H1 (cell line): ENCODE results near the gene LRRTM3. TPM values are rescaled to one million over a fixed set of nuclear protein-coding genes. Genes with fewer than 3 reads are reported as not detected.

ENCODE experiments used
- ASH2L ChIP-seq: fragments of 200-600, 300-600 bp; sonication (generic); IDR thresholded peaks from one replicate; pipeline ENCODE4 v1.7.1; 2017; ENCODE audit warnings: low read length
- HDAC2 ChIP-seq, 2 experiments: fragments of 300-600 bp in 1 of 2; sonication (generic) in 1 of 2; IDR thresholded peaks; 2 replicates each; pipeline ENCODE4 v1.6.1; 2011 to 2012; ENCODE audit warnings: low read depth in 2 of 2, low read length in 2 of 2, mild to moderate bottlenecking in 2 of 2, moderate library complexity in 2 of 2, borderline replicate concordance in 1 of 2, inconsistent platforms in 1 of 2
- POLR2A ChIP-seq, 2 experiments: IDR thresholded peaks; 1 replicate in 1 of 2; 2 replicates in 1 of 2; pipeline ENCODE4 v1.6.1; 2011; ENCODE audit warnings: low read depth in 2 of 2, low read length in 2 of 2, mild to moderate bottlenecking in 2 of 2; ENCODE audit errors: control extremely low read depth in 1 of 2
- SAP30 ChIP-seq: fragments of 300-600 bp; sonication (generic); IDR thresholded peaks from 2 replicates; pipeline ENCODE4 v1.7.1; 2012; ENCODE audit warnings: low read length, moderate library complexity, mild to moderate bottlenecking, inconsistent platforms; ENCODE audit not compliant: insufficient read depth, insufficient replicate concordance
- SP1 ChIP-seq: IDR thresholded peaks from 2 replicates; pipeline ENCODE4 v1.6.1; 2011; ENCODE audit warnings: low read depth, low read length
- polyA plus RNA-seq, 7 experiments: library from polyadenylated mRNA; depleted of rRNA in 3 of 7; stranded (reverse) in 5 of 7; unstranded in 2 of 7; fragments of >200 nt in 5 of 7; fragments of 200-250 nt in 2 of 7; gene quantifications; 1 replicate in 5 of 7; 2 replicates in 1 of 7; 4 replicates in 1 of 7; pipeline versions ENCODE4 v1.2.1 to v1.2.3, GENCODE V29; 2011 to 2013; ENCODE audit warnings: missing spikeins in 2 of 7, mixed read lengths in 2 of 7
- total RNA-seq: library from RNA; stranded (reverse); fragmentation: NEBNext Ultra II Directional; extraction: Animal tissue kit (Norgen Biotek cat#: 25700); gene quantifications from 2 replicates; pipeline ENCODE4 v1.2.1, GENCODE V29; 2021
- TF ChIP-seq, protein P1 (sequence below), 3 experiments: IDR thresholded peaks; 1 replicate in 2 of 3; 2 replicates in 1 of 3; pipeline versions ENCODE4 v1.5.1 to v1.6.1; 2011; ENCODE audit warnings: low read length in 3 of 3, mild to moderate bottlenecking in 3 of 3, inconsistent platforms in 2 of 3, low read depth in 1 of 3, moderate library complexity in 1 of 3; ENCODE audit not compliant: insufficient read depth in 1 of 3; ENCODE audit errors: control extremely low read depth in 1 of 3

Gene LRRTM3
- total and polyA plus RNA-seq, 2 of the 8 experiments (the other 6 are each of a cell fraction or from before 2014, with no cell fraction given): 0.33 to 0.48 TPM

DNA sequence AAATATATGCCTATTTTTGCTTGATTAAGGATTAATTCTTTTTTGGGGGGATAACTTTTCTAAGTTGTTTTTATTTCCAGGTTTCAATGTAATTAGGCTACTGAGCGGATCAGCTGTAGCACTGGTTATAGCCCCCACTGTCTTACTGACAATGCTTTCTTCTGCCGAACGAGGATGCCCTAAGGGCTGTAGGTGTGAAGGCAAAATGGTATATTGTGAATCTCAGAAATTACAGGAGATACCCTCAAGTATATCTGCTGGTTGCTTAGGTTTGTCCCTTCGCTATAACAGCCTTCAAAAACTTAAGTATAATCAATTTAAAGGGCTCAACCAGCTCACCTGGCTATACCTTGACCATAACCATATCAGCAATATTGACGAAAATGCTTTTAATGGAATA, 1.0 kb downstream of the LRRTM3 start (continued):
- TF ChIP-seq, protein P1, sequence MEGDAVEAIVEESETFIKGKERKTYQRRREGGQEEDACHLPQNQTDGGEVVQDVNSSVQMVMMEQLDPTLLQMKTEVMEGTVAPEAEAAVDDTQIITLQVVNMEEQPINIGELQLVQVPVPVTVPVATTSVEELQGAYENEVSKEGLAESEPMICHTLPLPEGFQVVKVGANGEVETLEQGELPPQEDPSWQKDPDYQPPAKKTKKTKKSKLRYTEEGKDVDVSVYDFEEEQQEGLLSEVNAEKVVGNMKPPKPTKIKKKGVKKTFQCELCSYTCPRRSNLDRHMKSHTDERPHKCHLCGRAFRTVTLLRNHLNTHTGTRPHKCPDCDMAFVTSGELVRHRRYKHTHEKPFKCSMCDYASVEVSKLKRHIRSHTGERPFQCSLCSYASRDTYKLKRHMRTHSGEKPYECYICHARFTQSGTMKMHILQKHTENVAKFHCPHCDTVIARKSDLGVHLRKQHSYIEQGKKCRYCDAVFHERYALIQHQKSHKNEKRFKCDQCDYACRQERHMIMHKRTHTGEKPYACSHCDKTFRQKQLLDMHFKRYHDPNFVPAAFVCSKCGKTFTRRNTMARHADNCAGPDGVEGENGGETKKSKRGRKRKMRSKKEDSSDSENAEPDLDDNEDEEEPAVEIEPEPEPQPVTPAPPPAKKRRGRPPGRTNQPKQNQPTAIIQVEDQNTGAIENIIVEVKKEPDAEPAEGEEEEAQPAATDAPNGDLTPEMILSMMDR (IDR thresholded peaks at IDR 0.05; ENCODE audit: control extremely low read depth in 1 of 3, insufficient read depth in 1 of 3, low read depth in 1 of 3, low read length in 3 of 3): no peak
- no peak for TF ChIP-seq SP1
- no peak for TF ChIP-seq ASH2L
- TF ChIP-seq HDAC2 (IDR thresholded peaks at IDR 0.05; ENCODE audit: borderline replicate concordance in 1 of 2, low read depth in 2 of 2, low read length in 2 of 2): no peak
- TF ChIP-seq POLR2A (IDR thresholded peaks at IDR 0.05; ENCODE audit: control extremely low read depth in 1 of 2, low read depth in 2 of 2, low read length in 2 of 2): no peak
- no peak for TF ChIP-seq SAP30
- TF ChIP-seq, all 59 proteins: peak for 0
